ENCODE results near the gene RNF212B.
"Not testable (repeated sequence)": the region's sequence is repeated elsewhere in the genome, so short reads cannot be mapped to it uniquely, and the experiment has no call there.

GRCh38 chr14:23224958-23225357 is 12.8 kb upstream of the RNF212B start:
- not testable (repeated sequence) for TF ChIP-seq CTCF, POLR2A (IDR thresholded peaks at IDR 0.05)

All from lower leg skin (tissue), 3 donors.